ACC112 (cell line): ENCODE results near the gene GPAT2.
"Not testable (repeated sequence)": the region's sequence is repeated elsewhere in the genome, so short reads cannot be mapped to it uniquely, and the experiment has no call there.

Experiments used
- H2AFZ ChIP-seq: fragments of 200-600 bp; sonication (generic); one replicate; pipeline ENCODE4 v1.6.0; 2017; ENCODE audit warnings: antibody characterized with exemption, low read length; ENCODE audit not compliant: unreplicated experiment
- H3K27ac ChIP-seq: fragments of 200-600 bp; sonication (generic); 2 replicates; pipeline ENCODE4 v1.5.1; 2014; ENCODE audit warnings: low read depth, mild to moderate bottlenecking, antibody characterized with exemption, low read length, moderate library complexity
- H3K27me3 ChIP-seq: fragments of 200-600 bp; sonication (generic); 2 replicates; pipeline ENCODE4 v1.6.1; 2014; ENCODE audit warnings: mild to moderate bottlenecking, antibody characterized with exemption, low read length, moderate library complexity, mixed read lengths; ENCODE audit not compliant: insufficient read depth
- H3K36me3 ChIP-seq: fragments of 200-600 bp; sonication (generic); 2 replicates; pipeline ENCODE4 v1.6.1; 2016; ENCODE audit warnings: mild to moderate bottlenecking, antibody characterized with exemption, low read length, moderate library complexity, mixed read lengths; ENCODE audit not compliant: insufficient read depth
- H3K4me1 ChIP-seq: fragments of 200-600 bp; sonication (generic); one replicate; pipeline ENCODE4 v1.6.1; 2016; ENCODE audit warnings: low read length, mixed read lengths; ENCODE audit not compliant: insufficient read depth, unreplicated experiment, control insufficient read depth
- H3K4me3 ChIP-seq: fragments of 200-600 bp; sonication (generic); 2 replicates; pipeline ENCODE4 v1.5.1; 2014; ENCODE audit warnings: mild to moderate bottlenecking, low read depth, low read length
- H3K79me2 ChIP-seq: fragments of 200-600 bp; sonication (generic); one replicate; pipeline ENCODE4 v1.6.0; 2016; ENCODE audit warnings: low read length; ENCODE audit not compliant: control insufficient read depth, unreplicated experiment, insufficient read depth

The GPAT2 gene

DNA sequence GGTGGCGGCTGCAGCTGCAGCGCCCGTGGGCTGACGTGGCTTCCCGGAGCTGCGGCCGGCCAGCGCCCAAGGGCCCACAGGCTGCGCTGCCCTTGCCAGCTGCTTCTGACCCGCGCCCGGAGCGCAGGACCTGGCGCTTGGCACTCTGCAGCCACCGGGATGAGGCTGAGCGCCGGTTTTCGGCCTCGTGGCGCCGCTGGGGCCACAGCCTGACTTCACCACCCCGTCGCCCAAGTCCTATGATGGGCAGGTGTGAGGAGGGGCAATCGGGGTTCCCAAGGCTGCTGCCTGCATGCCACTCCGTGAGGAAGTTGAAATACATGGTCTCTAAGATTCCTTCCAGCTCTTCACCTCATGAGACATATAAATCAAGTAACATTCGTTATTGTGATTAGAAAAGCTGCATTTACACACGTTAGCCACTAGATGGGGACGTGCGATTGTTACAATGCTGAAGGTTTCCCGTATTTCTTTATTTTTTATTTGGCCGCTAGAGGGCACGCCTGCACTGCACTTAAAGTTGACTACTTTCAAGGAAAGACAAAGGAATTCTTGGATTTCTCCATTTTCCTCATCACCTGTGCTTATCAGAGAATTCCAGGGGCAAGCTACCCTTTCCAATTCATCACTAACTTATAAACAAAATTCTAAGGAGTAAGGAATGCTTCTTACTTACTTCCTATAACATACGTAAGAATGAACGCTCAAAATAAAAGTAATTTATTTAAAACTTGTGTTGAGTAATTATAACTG lies 42.0 kb downstream of the GPAT2 start:
- not testable (repeated sequence) for H3K36me3 ChIP-seq, H3K79me2 ChIP-seq, H3K4me1 ChIP-seq, H3K27me3 ChIP-seq
- H3K4me3 ChIP-seq = peak overlapping the region; percentile 89
- 0 out of 2 replicates have a peak overlapping the region, but pooled peaks have one; percentile 45 for H3K27ac ChIP-seq
- H2AFZ ChIP-seq = peak overlapping the region; percentile 95

DNA sequence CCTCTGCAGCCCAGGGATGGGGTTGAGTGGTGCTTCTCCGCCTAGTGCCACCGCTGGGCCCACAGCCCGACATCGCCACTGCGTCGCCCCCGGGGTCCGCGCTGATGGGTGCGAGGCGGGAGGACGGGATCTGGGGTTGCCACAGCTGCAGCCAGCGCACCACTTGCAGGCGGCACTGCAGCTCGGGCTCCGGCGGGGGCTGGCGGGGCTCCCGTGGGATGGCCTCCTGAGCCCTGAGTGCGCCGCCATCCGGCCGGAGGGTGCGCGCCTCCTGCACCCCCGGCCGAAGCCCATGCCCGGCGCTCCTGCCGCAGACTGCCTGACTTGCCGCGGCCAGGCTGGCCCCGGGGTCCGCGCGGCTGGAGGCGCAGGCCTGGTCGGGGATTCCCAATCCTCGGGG lies 42.6 kb downstream of the GPAT2 start:
- not testable (repeated sequence) for H3K27ac ChIP-seq, H3K4me1 ChIP-seq, H2AFZ ChIP-seq, H3K79me2 ChIP-seq, H3K36me3 ChIP-seq, H3K27me3 ChIP-seq
- H3K4me3 ChIP-seq = peak overlapping the region; percentile 89

DNA sequence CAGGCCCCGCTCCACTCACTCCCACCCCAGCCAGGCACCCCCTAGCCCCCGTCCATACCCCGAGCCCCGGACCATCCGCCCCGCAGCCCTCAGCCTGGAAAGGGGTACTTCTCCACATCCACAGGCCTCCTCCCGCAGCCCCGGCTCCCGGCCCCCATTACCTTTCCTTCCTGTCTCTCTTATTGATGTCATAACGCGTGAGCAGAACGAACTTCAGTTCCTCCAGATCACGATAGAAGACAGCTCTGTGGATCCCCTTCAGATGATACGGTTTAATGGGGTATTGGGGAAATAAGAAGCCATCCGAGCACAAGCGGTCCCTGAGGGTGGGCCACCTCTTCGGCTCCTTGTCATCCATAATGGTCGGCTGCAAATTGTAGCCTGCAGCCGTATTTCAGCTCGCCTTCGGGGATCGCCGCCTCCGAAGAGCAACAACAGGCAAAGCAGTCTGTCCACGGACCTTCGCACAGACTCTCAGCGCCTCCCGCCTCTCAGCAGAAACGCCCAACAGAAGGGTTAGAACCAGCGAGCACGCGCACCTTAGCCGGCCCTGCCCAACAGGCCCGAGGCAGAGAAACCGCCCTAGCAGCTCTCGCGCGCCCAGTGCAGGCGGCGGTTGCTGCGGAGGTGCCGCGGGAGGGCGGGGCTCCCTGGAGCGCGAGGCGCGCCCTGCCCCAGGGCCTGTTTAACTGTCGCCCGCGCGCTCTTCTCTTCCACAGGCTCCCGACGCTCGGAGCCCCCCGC lies 43.2 kb downstream of the GPAT2 start, which contains the start of gene ANKRD36C:
ANKRD36C (minus strand) TSS at position 474 of the 744 bp plus-strand sequence; CDS start at position 358, 116 bp downstream.
- peak within 1 kb of the TSS; percentile 89 for H3K4me3 ChIP-seq
- H3K27ac ChIP-seq = peak within 1 kb of the TSS; percentile 50
- not testable (repeated sequence) for H3K79me2 ChIP-seq, H3K27me3 ChIP-seq, H3K4me1 ChIP-seq, H3K36me3 ChIP-seq
- H2AFZ ChIP-seq = peak within 1 kb of the TSS; percentile 95

DNA sequence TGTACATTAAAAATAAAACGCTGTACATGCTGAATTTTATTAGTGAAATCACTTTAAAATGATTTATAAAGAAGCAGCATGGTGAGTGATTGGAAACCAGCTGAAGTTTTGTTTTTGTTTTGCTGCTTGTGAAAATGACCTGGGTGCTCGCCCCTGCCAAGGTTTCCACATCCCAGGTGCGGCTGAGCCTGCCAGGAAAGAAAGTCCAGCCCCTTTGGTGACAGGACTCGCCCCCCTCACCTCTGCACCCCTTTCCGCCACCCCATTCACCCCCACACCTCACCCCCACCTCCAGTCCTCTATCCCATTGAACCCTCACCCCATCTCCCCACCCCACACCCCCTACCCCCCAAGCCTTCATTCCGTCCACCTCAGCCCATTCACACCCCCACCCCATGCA lies 43.8 kb downstream of the GPAT2 start:
- not testable (repeated sequence) for H3K4me1 ChIP-seq, H2AFZ ChIP-seq, H3K36me3 ChIP-seq, H3K79me2 ChIP-seq, H3K27me3 ChIP-seq, H3K27ac ChIP-seq
- H3K4me3 ChIP-seq = peak overlapping the region; percentile 66
